SKM-1 treated with dmso at 0.1 percent for 144 hours (cell line): ENCODE data around the gene IL17RE.

Source experiments
- DNase-seq: peaks from one replicate; lab custom pipeline; 2025; ENCODE audit not compliant: unreplicated experiment; lab: John Stamatoyannopoulos, UW

The IL17RE gene

GRCh38 chr3:9903238-9903624 is 583 bp downstream of the IL17RE start:
- no peak for DNase-seq

- no peak for DNase-seq
Observed at GRCh38 chr3:9903904-9904303, 1.3 kb downstream of the IL17RE start.

DNA sequence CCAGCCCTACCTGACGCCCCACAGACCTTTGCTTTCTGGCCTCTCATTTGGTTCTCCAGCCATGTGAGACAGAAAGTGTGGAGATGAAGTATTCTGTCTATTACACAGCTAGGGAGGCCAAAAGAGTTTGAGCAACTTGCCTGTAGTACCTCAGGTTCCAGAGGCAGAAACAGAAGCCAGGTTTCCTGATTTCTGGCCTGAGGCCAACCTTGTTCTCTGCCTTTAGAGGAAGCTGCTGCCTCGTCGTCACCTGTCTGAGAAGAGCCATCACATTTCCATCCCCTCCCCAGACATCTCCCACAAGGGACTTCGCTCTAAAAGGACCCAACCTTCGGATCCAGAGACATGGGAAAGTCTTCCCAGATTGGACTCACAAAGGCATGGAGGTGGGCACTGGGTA is 3.8 kb downstream of the IL17RE start:
- no peak for DNase-seq

DNA sequence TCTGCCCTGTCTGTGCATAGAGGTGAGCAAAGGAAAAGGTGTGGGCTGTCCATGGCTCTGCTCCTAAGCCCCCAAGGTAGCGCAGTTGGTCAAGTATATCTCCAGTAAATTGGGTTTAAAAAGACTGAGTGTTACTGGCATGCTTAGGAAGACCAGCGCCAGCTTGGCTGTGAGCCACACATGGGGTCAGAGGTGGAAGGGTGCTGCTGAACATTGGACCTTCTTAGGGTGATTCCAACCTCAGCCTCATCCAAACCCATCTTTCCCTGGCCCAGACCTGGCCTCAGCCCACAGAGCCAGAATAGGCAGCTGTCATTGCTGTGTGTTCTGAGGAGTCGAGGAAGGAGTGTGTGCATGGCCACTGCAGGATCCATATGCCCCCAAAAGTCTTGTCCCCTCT is 5.6 kb downstream of the IL17RE start:
- no peak for DNase-seq

GRCh38 chr3:9909221-9910013 is 6.8 kb downstream of the IL17RE start:
- DNase-seq, result no peak

GRCh38 chr3:9911863-9912262 is 9.2 kb downstream of the IL17RE start:
- no peak for DNase-seq

GRCh38 chr3:9912294-9912935 is 9.8 kb downstream of the IL17RE start:
- DNase-seq, result peak; percentile 20

GRCh38 chr3:9913601-9914000 is 11.0 kb downstream of the IL17RE start:
- DNase-seq, result no peak

DNA sequence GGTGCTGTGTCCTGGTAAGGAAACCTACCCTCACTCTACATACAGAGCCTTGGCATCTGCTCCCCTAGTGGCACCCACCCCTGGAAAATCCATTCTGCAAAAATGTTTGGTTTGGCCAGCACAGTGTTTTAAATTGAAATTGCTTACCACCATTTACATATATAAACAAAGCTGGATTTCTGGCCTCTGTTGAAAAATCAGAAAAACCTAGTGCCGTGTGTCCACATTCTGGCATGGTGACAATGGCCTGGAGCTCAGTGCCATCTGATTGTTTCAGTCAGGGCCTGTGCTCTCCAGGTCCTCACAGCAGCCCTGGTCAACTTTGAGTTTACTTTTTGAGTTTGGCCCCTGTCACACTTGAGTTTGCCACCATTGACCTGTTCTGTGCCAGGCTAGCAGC is 11.4 kb downstream of the IL17RE start:
- DNase-seq, result no peak

- peak; percentile 61 for DNase-seq
Observed at GRCh38 chr3:9914559-9915253, 12.1 kb downstream of the IL17RE start.

- DNase-seq, result no peak
Observed at GRCh38 chr3:9915254-9916141, 12.8 kb downstream of the IL17RE start.

DNA sequence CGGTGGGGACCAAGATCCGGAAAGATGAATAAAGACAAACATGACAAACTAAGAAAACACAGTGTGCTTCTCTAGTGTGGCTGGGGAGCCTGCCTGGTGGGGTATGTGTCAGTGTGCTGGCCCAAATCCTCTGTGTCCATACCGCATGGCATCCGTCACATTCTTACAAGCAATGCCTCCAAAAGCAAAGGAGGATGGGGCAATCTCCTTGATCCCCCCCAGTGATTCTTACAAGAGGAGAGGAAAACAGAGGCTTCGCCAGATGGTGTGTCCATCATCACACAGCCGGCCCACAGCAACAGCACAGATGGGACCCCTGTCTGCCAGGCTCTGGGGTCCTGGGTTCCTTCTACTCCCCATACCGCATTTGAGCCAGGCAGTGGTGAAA is 13.7 kb downstream of the IL17RE start:
- no peak for DNase-seq

GRCh38 chr3:9916734-9917680 is 14.4 kb downstream of the IL17RE start, which contains the start of gene IL17RC:
IL17RC (plus strand) TSS chr3:9917098; CDS start chr3:9917316, 218 bp downstream.
- DNase-seq, result peak; percentile 44

GRCh38 chr3:9917820-9918219 is 15.2 kb downstream of the IL17RE start:
- DNase-seq, result no peak

DNA sequence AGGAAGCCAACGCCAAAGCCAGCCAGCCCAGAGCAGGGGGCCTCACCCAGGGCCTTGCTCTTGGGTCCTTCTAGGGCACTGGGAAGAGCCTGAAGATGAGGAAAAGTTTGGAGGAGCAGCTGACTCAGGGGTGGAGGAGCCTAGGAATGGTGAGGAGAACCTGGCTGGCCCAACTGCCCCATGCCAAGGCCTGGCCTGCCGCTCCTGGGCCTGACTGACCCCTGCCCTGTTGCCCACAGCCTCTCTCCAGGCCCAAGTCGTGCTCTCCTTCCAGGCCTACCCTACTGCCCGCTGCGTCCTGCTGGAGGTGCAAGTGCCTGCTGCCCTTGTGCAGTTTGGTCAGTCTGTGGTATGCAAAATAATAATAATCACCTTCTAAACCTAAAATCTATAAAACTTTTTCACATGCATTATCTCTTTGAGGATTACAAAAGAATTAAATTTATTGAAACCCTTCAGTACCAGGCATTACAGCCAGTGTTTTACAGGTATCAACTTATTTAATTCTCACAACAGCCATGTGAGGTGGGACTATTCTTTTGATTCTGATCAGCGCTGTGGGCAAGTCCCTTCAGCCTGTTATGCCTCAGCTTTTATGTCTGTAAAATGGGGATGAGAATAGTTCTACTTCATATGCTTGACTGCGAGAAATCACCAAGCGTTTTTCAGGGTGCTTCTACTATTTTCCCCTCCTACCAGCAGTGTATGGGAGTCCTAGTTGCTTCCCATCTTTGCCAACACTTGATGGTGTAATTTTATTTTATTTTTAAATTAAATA is 15.8 kb downstream of the IL17RE start:
- DNase-seq, result no peak

DNA sequence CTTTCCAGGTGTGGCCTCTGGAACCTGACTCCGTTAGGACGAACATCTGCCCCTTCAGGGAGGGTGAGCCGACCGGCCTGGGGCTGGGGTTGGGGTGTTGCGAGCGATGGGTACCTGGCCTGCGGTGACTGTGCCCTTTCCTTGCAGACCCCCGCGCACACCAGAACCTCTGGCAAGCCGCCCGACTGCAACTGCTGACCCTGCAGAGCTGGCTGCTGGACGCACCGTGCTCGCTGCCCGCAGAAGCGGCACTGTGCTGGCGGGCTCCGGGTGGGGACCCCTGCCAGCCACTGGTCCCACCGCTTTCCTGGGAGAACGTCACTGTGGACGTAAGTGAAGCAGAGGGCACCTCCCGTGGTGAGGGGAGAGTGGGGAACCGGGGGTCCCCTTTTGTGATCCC is 25.5 kb downstream of the IL17RE start:
- DNase-seq, result no peak

GRCh38 chr3:9930804-9931418 is 28.3 kb downstream of the IL17RE start:
- DNase-seq, result peak; percentile 10

- DNase-seq, result no peak
Observed at GRCh38 chr3:9932535-9932842, 29.8 kb downstream of the IL17RE start.
